NCI-H510A treated with DMSO at 0.1 percent for 48 hours (cell line): Measurements from ENCODE around the gene CD320.
A peak's percentile ranks its signal among the peaks of the same experiment; 100 is the strongest.

Source experiments
- DNase-seq: peaks from one replicate; lab custom pipeline; 2025; lab: John Stamatoyannopoulos, UW

Gene CD320

GRCh38 chr19:8254286-8255001 lies 53.7 kb downstream of the CD320 start:
- DNase-seq, result no peak

GRCh38 chr19:8253678-8254077 lies 54.5 kb downstream of the CD320 start:
- DNase-seq, result no peak

- peak; percentile 78 for DNase-seq
Observed at GRCh38 chr19:8252922-8253589, 55.1 kb downstream of the CD320 start.
